HG03025 (cell line): ENCODE results near the gene MRPL2.
"Not testable (repeated sequence)": the region's sequence is repeated elsewhere in the genome, so short reads cannot be mapped to it uniquely, and the experiment has no call there.

ENCODE experiments used
- ATAC-seq: cut with Tn5 transposase; IDR thresholded peaks from one replicate; pipeline ENCODE4 v1.9.1; 2021; ENCODE audit warnings: mild to moderate bottlenecking, moderate library complexity; ENCODE audit not compliant: unreplicated experiment, low FRiP score

MRPL2 gene

GRCh38 chr6:43053545-43054205 lies 5.6 kb downstream of the MRPL2 start, which contains the start of gene CUL7:
Gene CUL7 (minus strand): TSS chr6:43053851. CDS start chr6:43052788, 1,063 bp downstream.
- ATAC-seq = peak; percentile 59

- peak; percentile 14 for ATAC-seq
Measured at GRCh38 chr6:43052842-43053544, 6.2 kb downstream of the MRPL2 start.

- no peak for ATAC-seq
Measured at GRCh38 chr6:43052225-43052841, 6.9 kb downstream of the MRPL2 start.

GRCh38 chr6:43050981-43051380 lies 8.3 kb downstream of the MRPL2 start:
- no peak for ATAC-seq

GRCh38 chr6:43047998-43048397 lies 11.2 kb downstream of the MRPL2 start:
- no peak for ATAC-seq

- no peak for ATAC-seq
Measured at GRCh38 chr6:43045371-43045930, 13.8 kb downstream of the MRPL2 start.

- no peak for ATAC-seq
Measured at GRCh38 chr6:43043310-43043709, 15.9 kb downstream of the MRPL2 start.

- ATAC-seq = not testable (repeated sequence)
Measured at GRCh38 chr6:43041475-43041874, 17.8 kb downstream of the MRPL2 start.

GRCh38 chr6:43040542-43041257 lies 18.5 kb downstream of the MRPL2 start:
- ATAC-seq = no peak

GRCh38 chr6:43038727-43039126 lies 20.5 kb downstream of the MRPL2 start:
- no peak for ATAC-seq

- ATAC-seq = no peak
Measured at GRCh38 chr6:43037706-43038105, 21.5 kb downstream of the MRPL2 start.

GRCh38 chr6:43037197-43037596 lies 22.0 kb downstream of the MRPL2 start:
- no peak for ATAC-seq

- ATAC-seq = no peak
Measured at GRCh38 chr6:43036712-43037111, 22.5 kb downstream of the MRPL2 start.

- no peak for ATAC-seq
Measured at GRCh38 chr6:43035495-43036194, 23.6 kb downstream of the MRPL2 start.

- ATAC-seq = no peak
Measured at GRCh38 chr6:43034190-43034525, 25.1 kb downstream of the MRPL2 start.

- ATAC-seq = no peak
Measured at GRCh38 chr6:43033496-43034189, 25.6 kb downstream of the MRPL2 start.

GRCh38 chr6:43032326-43032725 lies 26.9 kb downstream of the MRPL2 start:
- ATAC-seq = no peak

GRCh38 chr6:43029120-43029519 lies 30.1 kb downstream of the MRPL2 start:
- no peak for ATAC-seq

GRCh38 chr6:43026365-43026764 lies 32.9 kb downstream of the MRPL2 start:
- no peak for ATAC-seq

- no peak for ATAC-seq
Measured at GRCh38 chr6:43024436-43024835, 34.8 kb downstream of the MRPL2 start.
